SK-N-SH (cell line): Measurements from ENCODE around the gene NRGN.

Experiments
- CTCF ChIP-seq: fragments of 200-600 bp; sonication (generic); IDR thresholded peaks from 2 replicates; pipeline ENCODE4 v1.6.1; 2017; ENCODE audit warnings: antibody characterized with exemption, mild to moderate bottlenecking, moderate library complexity
- EP300 ChIP-seq, 2 experiments: IDR thresholded peaks; 2 replicates each; pipeline versions ENCODE4 v1.4.0 to v1.6.1; 2012; ENCODE audit warnings: borderline replicate concordance in 1 of 2, low read depth in 1 of 2, low read length in 1 of 2
- FOXJ3 ChIP-seq: sonication (generic); formaldehyde crosslinking; IDR thresholded peaks from 2 replicates; pipeline ENCODE4 v1.5.1; 2020; ENCODE audit warnings: mild to moderate bottlenecking, missing genetic modification reagents
- GATA2 ChIP-seq: sonication (generic); formaldehyde crosslinking; IDR thresholded peaks from 2 replicates; pipeline ENCODE4 v1.5.0; 2020; ENCODE audit warnings: mild to moderate bottlenecking, missing genetic modification reagents
- JUND ChIP-seq: IDR thresholded peaks from 2 replicates; pipeline ENCODE4 v1.4.0; 2012
- MXI1 ChIP-seq: IDR thresholded peaks from 2 replicates; pipeline ENCODE4 v1.6.1; 2012; ENCODE audit warnings: mild to moderate bottlenecking, low read depth, low read length, improper control_type of control experiment
- NRF1 ChIP-seq: IDR thresholded peaks from 2 replicates; pipeline ENCODE4 v1.6.1; 2012; ENCODE audit warnings: low read depth, mild to moderate bottlenecking, low read length
- RAD21 ChIP-seq: IDR thresholded peaks from 2 replicates; pipeline ENCODE4 v1.6.1; 2012; ENCODE audit warnings: mild to moderate bottlenecking, low read length
- RCOR1 ChIP-seq: fragments of 150-350 bp; IDR thresholded peaks from 2 replicates; pipeline ENCODE4 v1.6.1; 2017; ENCODE audit warnings: antibody characterized with exemption, low read length
- SMC3 ChIP-seq: IDR thresholded peaks from 2 replicates; pipeline ENCODE4 v1.6.1; 2012; ENCODE audit warnings: low read depth, low read length, improper control_type of control experiment
- YY1 ChIP-seq: IDR thresholded peaks from 2 replicates; pipeline ENCODE4 v1.4.0; 2012; ENCODE audit warnings: low read depth, mild to moderate bottlenecking
- TF ChIP-seq, protein P1 (sequence below): IDR thresholded peaks from 2 replicates; pipeline ENCODE4 v1.4.0; 2012; ENCODE audit warnings: low read depth, borderline replicate concordance

DNA sequence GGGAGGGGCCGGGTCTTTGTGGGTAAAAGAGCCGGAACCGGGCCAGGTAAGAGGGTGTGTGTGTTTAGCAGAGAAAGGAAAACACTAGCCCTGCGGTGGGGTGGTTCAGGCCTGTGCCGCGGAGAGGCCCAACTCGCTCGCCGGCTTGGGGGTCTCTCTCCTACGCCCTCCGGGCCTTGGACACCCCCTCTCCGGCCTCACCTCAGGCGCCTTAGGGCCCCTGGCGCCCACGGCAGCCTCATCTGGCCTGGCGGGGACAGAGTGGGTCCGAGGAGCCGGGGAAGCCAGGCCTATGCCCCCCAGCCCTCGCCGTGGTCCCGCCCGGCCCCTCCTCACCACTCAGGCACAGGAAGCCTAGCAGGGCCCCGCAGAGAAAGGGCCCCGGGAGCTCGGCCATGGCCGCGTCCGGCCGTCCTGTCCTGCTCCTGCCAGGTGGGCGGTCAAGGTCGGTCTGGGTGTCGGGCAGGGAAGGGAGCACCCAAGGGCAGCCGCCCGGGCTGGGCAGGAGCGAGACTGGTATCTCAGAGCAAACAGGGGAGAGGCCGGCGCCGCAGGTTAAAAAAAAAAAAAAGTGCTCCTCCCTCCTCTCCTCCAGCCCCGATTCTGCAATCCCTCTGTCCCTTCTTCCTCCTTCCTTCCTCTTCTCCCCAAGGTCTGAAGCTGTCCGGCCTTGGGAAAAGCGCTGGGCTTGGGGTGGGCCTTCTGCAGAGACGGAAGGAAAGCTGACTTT lies 12.2 kb downstream of the NRGN start, which contains the start of gene VSIG2:
- no peak for TF ChIP-seq CTCF
- no peak for TF ChIP-seq NRF1
- TF ChIP-seq RCOR1, result no peak
- TF ChIP-seq FOXJ3 (CRISPR knock-in tag), result no peak
- no peak for TF ChIP-seq RAD21
- TF ChIP-seq MXI1, result no peak
- TF ChIP-seq GATA2 (CRISPR knock-in tag), result no peak
- TF ChIP-seq SMC3, result no peak
- TF ChIP-seq, protein P1, sequence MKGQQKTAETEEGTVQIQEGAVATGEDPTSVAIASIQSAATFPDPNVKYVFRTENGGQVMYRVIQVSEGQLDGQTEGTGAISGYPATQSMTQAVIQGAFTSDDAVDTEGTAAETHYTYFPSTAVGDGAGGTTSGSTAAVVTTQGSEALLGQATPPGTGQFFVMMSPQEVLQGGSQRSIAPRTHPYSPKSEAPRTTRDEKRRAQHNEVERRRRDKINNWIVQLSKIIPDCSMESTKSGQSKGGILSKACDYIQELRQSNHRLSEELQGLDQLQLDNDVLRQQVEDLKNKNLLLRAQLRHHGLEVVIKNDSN, result no peak
- TF ChIP-seq YY1, result no peak
- no peak for TF ChIP-seq EP300 (IDR thresholded peaks at IDR 0.05; ENCODE audit: borderline replicate concordance in 1 of 2, low read depth in 1 of 2, low read length in 1 of 2)
- TF ChIP-seq JUND, result no peak
